B cell (primary cell): Measurements from ENCODE around the gene SUSD3. TPM values are rescaled to one million over a fixed set of nuclear protein-coding genes. Genes with fewer than 3 reads are reported as not detected.

Experiments used
- ATAC-seq: fragments of 200-7000 bp; cut with Tn5 transposase; one replicate; pipeline ENCODE4 v1.10.0; 2021; ENCODE audit warnings: low read depth, mild to moderate bottlenecking, moderate number of reproducible peaks, moderate library complexity
- CTCF ChIA-PET: fragments of 350-600 bp; sonication (Branson Sonifier 250); formaldehyde crosslinking; loops from one replicate; lab custom pipeline; 2021; ENCODE audit warnings: antibody characterized with exemption, inconsistent platforms; lab: Charles Lee
- POLR2A ChIA-PET: fragments of 350-600 bp; sonication (Branson Sonifier 250); formaldehyde crosslinking; loops from one replicate; lab custom pipeline; 2021; ENCODE audit warnings: antibody characterized with exemption; lab: Charles Lee
- DNase-seq: peaks from one replicate; pipeline ENCODE4 v3.0.0; 2013
- H2AFZ ChIP-seq: 2 replicates; pipeline ENCODE4 v1.6.1; 2012; ENCODE audit warnings: mild to moderate bottlenecking, low read depth, low read length; ENCODE audit not compliant: insufficient read depth, poor library complexity, severe bottlenecking
- H3K27ac ChIP-seq, 2 donors: 1 replicate in 1 of 2; 2 replicates in 1 of 2; pipeline ENCODE4 v1.5.1; 2012 to 2013; ENCODE audit warnings: low read length in 2 of 2, mild to moderate bottlenecking in 2 of 2, moderate library complexity in 1 of 2
- H3K27me3 ChIP-seq, 4 experiments: fragments of 200-600 bp in 1 of 4; sonication (generic) in 1 of 4; replicated peaks in 1 of 4; 1 replicate in 2 of 4; 2 replicates in 2 of 4; pipeline versions ENCODE4 v1.6.1 to v1.7.0; 2013 to 2016; ENCODE audit warnings: low read length in 3 of 4, mild to moderate bottlenecking in 2 of 4, mixed read lengths in 1 of 4, moderate library complexity in 1 of 4; ENCODE audit not compliant: insufficient read depth in 4 of 4, control insufficient read depth in 3 of 4; ENCODE audit errors: control extremely low read depth in 1 of 4
- H3K36me3 ChIP-seq, 2 experiments: replicated peaks in 1 of 2; 1 replicate in 1 of 2; 2 replicates in 1 of 2; pipeline versions ENCODE4 v1.6.1 to v1.7.1; 2013; ENCODE audit warnings: low read length in 1 of 2; ENCODE audit not compliant: insufficient read depth in 2 of 2, control insufficient read depth in 1 of 2; ENCODE audit errors: control extremely low read depth in 1 of 2, extremely low read depth in 1 of 2
- H3K4me1 ChIP-seq, 2 donors: fragments of 200-600 bp in 1 of 2; sonication (generic) in 1 of 2; 1 replicate in 1 of 2; 2 replicates in 1 of 2; pipeline versions ENCODE4 v1.5.1 to v1.6.1; 2013 to 2017; ENCODE audit warnings: low read length in 2 of 2; ENCODE audit not compliant: control insufficient read depth in 2 of 2, insufficient read depth in 2 of 2
- H3K4me2 ChIP-seq: replicated peaks from 2 replicates; pipeline ENCODE3; 2012; ENCODE audit warnings: mild to moderate bottlenecking, low read depth, low read length; ENCODE audit not compliant: poor library complexity, severe bottlenecking
- H3K4me3 ChIP-seq, 5 experiments: fragments of 200-600 bp in 1 of 5; sonication (generic) in 1 of 5; 1 replicate in 3 of 5; 2 replicates in 2 of 5; pipeline versions ENCODE4 v1.5.1 to v1.7.0; 2011 to 2016; ENCODE audit warnings: low read length in 4 of 5, mild to moderate bottlenecking in 4 of 5, low read depth in 2 of 5, control low read depth in 1 of 5, moderate library complexity in 1 of 5; ENCODE audit not compliant: insufficient read depth in 1 of 5; ENCODE audit errors: control extremely low read depth in 1 of 5, extremely low read depth in 1 of 5
- H3K79me2 ChIP-seq: fragments of 200-600 bp; sonication (generic); one replicate; pipeline ENCODE4 v1.6.0; 2016; ENCODE audit warnings: low read length; ENCODE audit not compliant: control insufficient read depth, insufficient read depth
- H3K9ac ChIP-seq: fragments of 200-600 bp; sonication (generic); 2 replicates; pipeline ENCODE4 v1.6.1; 2017; ENCODE audit warnings: mild to moderate bottlenecking, low read length, moderate library complexity
- H3K9me3 ChIP-seq, 3 donors: one replicate each; pipeline versions ENCODE4 v1.6.1 to v1.7.1; 2013; ENCODE audit warnings: low read length in 2 of 3; ENCODE audit not compliant: control insufficient read depth in 2 of 3, insufficient read depth in 1 of 3; ENCODE audit errors: control extremely low read depth in 1 of 3
- H4K20me1 ChIP-seq: 2 replicates; pipeline ENCODE4 v1.6.0; 2012; ENCODE audit warnings: mild to moderate bottlenecking, low read length; ENCODE audit not compliant: insufficient read depth, control insufficient read depth, poor library complexity, severe bottlenecking
- H3K27ac Mint-ChIP-seq: one replicate; pipeline ENCODE4 v1.8.0; 2021; ENCODE audit warnings: mixed read lengths
- H3K27me3 Mint-ChIP-seq: one replicate; pipeline ENCODE4 v1.8.0; 2021; ENCODE audit warnings: mixed read lengths
- H3K4me1 Mint-ChIP-seq: one replicate; pipeline ENCODE4 v1.8.0; 2021; ENCODE audit warnings: mixed read lengths
- H3K4me3 Mint-ChIP-seq: one replicate; pipeline ENCODE4 v1.8.0; 2021; ENCODE audit warnings: mixed read lengths
- H3K9me3 Mint-ChIP-seq: one replicate; pipeline ENCODE4 v1.8.0; 2022; ENCODE audit warnings: mixed read lengths; ENCODE audit not compliant: insufficient read depth
- CTCF ChIP-seq: fragments of 200-600 bp; IDR thresholded peaks from one replicate; pipeline ENCODE4 v1.8.0; 2022; ENCODE audit warnings: antibody characterized with exemption, mild to moderate bottlenecking
- EZH2 ChIP-seq: IDR thresholded peaks from 2 replicates; pipeline ENCODE4 v1.6.1; 2012; ENCODE audit warnings: borderline replicate concordance, low read depth, mild to moderate bottlenecking, moderate library complexity, low read length; ENCODE audit not compliant: insufficient read depth, poor library complexity, severe bottlenecking
- WGBS: methylation state at CpG from one replicate; pipeline ENCODE4 v1.1.5; 2013; ENCODE audit warnings: missing lambda C conversion rate; ENCODE audit not compliant: insufficient coverage; 5-methylcytosine and 5-hydroxymethylcytosine counted together
- intact Hi-C: fragments of 100-400 bp; cut with micrococcal nuclease; formaldehyde crosslinking; loops from one replicate; pipeline ENCODE4 v1.10.0; 2022
- polyA plus RNA-seq: library from polyadenylated mRNA; depleted of rRNA; stranded (reverse); fragments of >200 nt; gene quantifications from 2 replicates; pipeline ENCODE4 v1.2.3, GENCODE V29; 2012
- total RNA-seq, 2 donors: library from RNA; stranded (reverse); fragments of 120-200 nt in 1 of 2; gene quantifications; 1 replicate in 1 of 2; 2 replicates in 1 of 2; pipeline versions ENCODE4 v1.2.3 to v1.2.4, GENCODE V29; 2013 to 2022

Gene SUSD3
- total and polyA plus RNA-seq, 2 donors (not counting 1 experiment from before 2014, with no cell fraction given) = 41.0 to 85.0 TPM

DNA sequence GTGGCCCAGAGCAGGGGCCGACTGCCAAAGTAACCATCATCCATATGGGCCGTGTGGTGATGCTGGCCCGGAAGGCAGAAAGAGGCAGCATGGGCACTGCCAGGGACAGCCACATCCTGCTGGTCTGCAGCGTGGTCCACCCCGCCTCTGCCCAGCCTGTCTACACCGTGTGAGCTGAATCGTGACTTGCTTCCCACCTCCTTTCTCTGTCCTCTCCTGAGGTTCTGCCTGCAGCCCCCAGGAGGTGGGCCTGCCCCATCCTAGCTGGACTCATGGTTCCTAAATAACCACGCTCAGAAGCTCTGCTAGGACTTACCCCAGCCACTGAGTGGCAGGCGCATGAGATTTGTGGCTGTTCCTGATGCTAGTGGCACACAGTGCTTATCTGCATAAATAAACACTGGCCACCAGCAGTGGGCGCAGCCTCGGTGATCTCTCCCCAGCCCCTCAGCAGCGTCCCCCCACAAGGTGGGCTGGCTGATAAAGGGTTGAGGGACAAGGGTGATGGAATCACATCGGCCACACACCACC, 22.6 kb upstream of the SUSD3 start:
- intact Hi-C loops = no loop called here
- Histone ChIP-seq H3K4me1 (peaks cover 3 to 23% of the 10 kb centered on the region in 2 donors), H3K9ac (no peak overlapping the region), H3K79me2 (no peaks in the 10 kb centered on the region), H3K36me3 (peaks cover 0 to 55% of the 10 kb centered on the region in 2 experiments), H2AFZ (no peak overlapping the region), H3K27me3 (no peaks in the 10 kb centered on the region), H3K27ac (no peak overlapping the region), H3K4me2 (no peak overlapping the region), H3K4me3 (no peak overlapping the region), H3K9me3 (peaks cover 0 to under 1% (median 0%) of the 10 kb centered on the region in 3 donors), H4K20me1 (peaks cover 5% of the 10 kb centered on the region)
- WGBS = 89% methylated on average over 10 of the region's 13 CpGs
- ATAC-seq (no peak), DNase-seq (no peak)
- no peak for TF ChIP-seq EZH2
- TF ChIP-seq CTCF = no peak
- no peak overlapping the region for H3K4me3 Mint-ChIP-seq
- no peak overlapping the region for H3K27ac Mint-ChIP-seq
- H3K27me3 Mint-ChIP-seq = no peaks in the 10 kb centered on the region
- H3K4me1 Mint-ChIP-seq = peaks cover 51% of the 10 kb centered on the region
- ChIA-PET POLR2A (no interaction called here), CTCF (no interaction called here)
- H3K9me3 Mint-ChIP-seq = no peaks in the 10 kb centered on the region

DNA sequence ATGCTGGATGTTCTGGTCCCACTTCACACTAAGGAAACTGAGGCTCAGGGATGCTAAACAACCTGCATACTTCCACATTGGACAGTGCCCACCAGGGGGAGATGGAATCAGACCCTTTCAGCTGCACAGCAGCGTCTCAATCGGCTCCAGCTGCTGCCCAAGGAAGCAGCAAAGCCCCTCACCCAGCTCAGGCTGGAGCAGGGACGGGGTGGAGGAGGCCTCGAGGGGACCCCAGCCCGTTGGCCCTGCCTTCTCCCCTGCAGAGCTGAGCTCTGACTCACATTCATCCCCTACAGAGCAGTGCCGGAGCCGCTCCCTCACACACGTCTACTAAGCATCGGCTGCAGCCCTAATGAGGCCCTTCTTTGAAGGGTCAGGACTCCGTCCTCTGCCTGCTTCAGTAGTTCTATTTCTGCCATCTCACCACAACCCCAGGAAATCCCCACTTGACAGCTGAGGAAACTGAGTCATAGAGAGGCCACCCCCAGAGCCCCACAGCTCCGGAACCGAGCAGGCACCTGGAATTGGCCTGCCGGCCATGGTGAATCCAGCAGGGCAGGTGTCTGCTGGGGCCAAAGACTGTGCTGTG, 21.5 kb upstream of the SUSD3 start:
- Histone ChIP-seq H3K79me2 (no peaks in the 10 kb centered on the region), H3K36me3 (peaks cover 0 to 44% of the 10 kb centered on the region in 2 experiments), H3K27ac (no peak overlapping the region), H3K9me3 (peaks cover 0 to 7% (median 0%) of the 10 kb centered on the region in 3 donors), H3K4me3 (no peak overlapping the region), H2AFZ (no peak overlapping the region), H3K4me2 (no peak overlapping the region), H4K20me1 (no peaks in the 10 kb centered on the region), H3K4me1 (peaks cover 3 to 26% of the 10 kb centered on the region in 2 donors), H3K9ac (no peak overlapping the region), H3K27me3 (no peaks in the 10 kb centered on the region)
- Mint-ChIP-seq H3K27ac (no peak overlapping the region), H3K27me3 (no peaks in the 10 kb centered on the region), H3K4me3 (no peak overlapping the region), H3K4me1 (peaks cover 48% of the 10 kb centered on the region), H3K9me3 (no peaks in the 10 kb centered on the region)
- 81% methylated on average over 13 of the region's 13 CpGs for WGBS
- CTCF ChIA-PET = interaction anchor here (0.7 to 1.5 kb wide), 4 partner anchors 25 to 79 kb away, joined by 3 to 7 read pairs (median 4); no protein-coding TSS in a partner anchor
- ATAC-seq (no peak), DNase-seq (no peak)
- POLR2A ChIA-PET = no interaction called here
- intact Hi-C loops = no loop called here
- TF ChIP-seq EZH2 (no peak), CTCF (no peak)
